ENCODE results near the gene CCDC9B.

GRCh38 chr15:40365624-40366456 is 25.1 kb upstream of the CCDC9B start:
- TF ChIP-seq, protein P1, sequence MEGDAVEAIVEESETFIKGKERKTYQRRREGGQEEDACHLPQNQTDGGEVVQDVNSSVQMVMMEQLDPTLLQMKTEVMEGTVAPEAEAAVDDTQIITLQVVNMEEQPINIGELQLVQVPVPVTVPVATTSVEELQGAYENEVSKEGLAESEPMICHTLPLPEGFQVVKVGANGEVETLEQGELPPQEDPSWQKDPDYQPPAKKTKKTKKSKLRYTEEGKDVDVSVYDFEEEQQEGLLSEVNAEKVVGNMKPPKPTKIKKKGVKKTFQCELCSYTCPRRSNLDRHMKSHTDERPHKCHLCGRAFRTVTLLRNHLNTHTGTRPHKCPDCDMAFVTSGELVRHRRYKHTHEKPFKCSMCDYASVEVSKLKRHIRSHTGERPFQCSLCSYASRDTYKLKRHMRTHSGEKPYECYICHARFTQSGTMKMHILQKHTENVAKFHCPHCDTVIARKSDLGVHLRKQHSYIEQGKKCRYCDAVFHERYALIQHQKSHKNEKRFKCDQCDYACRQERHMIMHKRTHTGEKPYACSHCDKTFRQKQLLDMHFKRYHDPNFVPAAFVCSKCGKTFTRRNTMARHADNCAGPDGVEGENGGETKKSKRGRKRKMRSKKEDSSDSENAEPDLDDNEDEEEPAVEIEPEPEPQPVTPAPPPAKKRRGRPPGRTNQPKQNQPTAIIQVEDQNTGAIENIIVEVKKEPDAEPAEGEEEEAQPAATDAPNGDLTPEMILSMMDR (IDR thresholded peaks at IDR 0.05 in 8 of 11, conservative IDR thresholded peaks at IDR 0.05 in 3 of 11): no peak
- no peak for TF ChIP-seq POLR2AphosphoS5 (IDR thresholded peaks at IDR 0.05)

Measured in spleen (tissue), 7 donors.